Transverse colon (tissue), 4 donors: ENCODE measurements around the gene MYH7. TPM values are rescaled to one million over a fixed set of nuclear protein-coding genes. Genes with fewer than 3 reads are reported as not detected.
"Not testable (repeated sequence)": the region's sequence is repeated elsewhere in the genome, so short reads cannot be mapped to it uniquely, and the experiment has no call there.

Experiments used
- DNase-seq: peaks from one replicate; pipeline ENCODE4 v3.0.0-alpha.2; 2019
- H3K27ac ChIP-seq, 4 donors: fragments of 200-600 bp; sonication (generic); 2 replicates each; pipeline ENCODE4 v1.5.1; 2016 to 2018; ENCODE audit warnings: inconsistent platforms in 4 of 4
- H3K27me3 ChIP-seq: fragments of 200-600 bp; sonication (generic); 2 replicates; pipeline ENCODE4 v1.5.1; 2017; ENCODE audit warnings: inconsistent platforms
- H3K36me3 ChIP-seq, 4 donors: fragments of 200-600 bp; sonication (generic); 2 replicates each; pipeline ENCODE4 v1.5.1; 2017 to 2019; ENCODE audit warnings: inconsistent platforms in 4 of 4
- H3K4me1 ChIP-seq, 4 donors: fragments of 200-600 bp; sonication (generic); 2 replicates each; pipeline ENCODE4 v1.5.1; 2017 to 2020; ENCODE audit warnings: inconsistent platforms in 4 of 4
- H3K4me3 ChIP-seq, 4 donors: fragments of 200-600 bp; sonication (generic); 1 replicate in 1 of 4; 2 replicates in 3 of 4; pipeline versions ENCODE4 v1.5.1 to v1.6.1; 2017 to 2019; ENCODE audit warnings: inconsistent platforms in 4 of 4
- H3K9me3 ChIP-seq, 2 donors: fragments of 200-600 bp; sonication (generic); 2 replicates each; pipeline ENCODE4 v1.5.1; 2017 to 2019; ENCODE audit warnings: inconsistent platforms in 2 of 2
- EP300 ChIP-seq: sonication (generic); formaldehyde crosslinking; IDR thresholded peaks from one replicate; pipeline ENCODE4 v1.6.1; 2017; ENCODE audit warnings: antibody characterized with exemption, low read depth
- POLR2A ChIP-seq: fragments of 450-650 bp; IDR thresholded peaks from one replicate; pipeline ENCODE4 v1.6.1; 2016; ENCODE audit warnings: antibody characterized with exemption, mild to moderate bottlenecking, moderate library complexity
- POLR2AphosphoS5 ChIP-seq, 3 donors: sonication (generic); formaldehyde crosslinking; IDR thresholded peaks; one replicate each; pipeline ENCODE4 v1.6.1; 2016; ENCODE audit warnings: antibody characterized with exemption in 3 of 3
- WGBS, 2 donors: methylation state at CpG; one replicate each; pipeline ENCODE4 v1.1.5; 2018; ENCODE audit warnings: low coverage in 1 of 2; 5-methylcytosine and 5-hydroxymethylcytosine counted together
- in situ Hi-C, 4 donors: fragments of 200-750 bp; cut with MboI; loops; one replicate each; pipeline versions ENCODE4 v1.15.0 to v1.15.1; 2017; ENCODE audit warnings: low sequenced_read_pairs in 3 of 4, low pct_ligation_motif_present in 1 of 4, low pct_unique_long_range_greater_than_20kb in 1 of 4
- intact Hi-C: fragments of 100-400 bp; cut with DNase I; formaldehyde crosslinking; loops from one replicate; pipeline ENCODE4 v1.15.1; 2023; ENCODE audit warnings: low total_unique reads
- total RNA-seq, 4 donors: library from RNA; depleted of rRNA; stranded (reverse); fragments of >200 nt; gene quantifications; one replicate each; pipeline ENCODE4 v1.1.0, GENCODE V29; 2016
- TF ChIP-seq, protein P1 (sequence below), 5 experiments: fragments of 200-600 bp in 3 of 5; fragments of 450-650 bp in 2 of 5; sonication (generic) in 3 of 5; IDR thresholded peaks; 1 replicate in 2 of 5; 2 replicates in 3 of 5; pipeline ENCODE4 v1.5.1; 2016 to 2017; ENCODE audit warnings: antibody characterized with exemption in 5 of 5, inconsistent platforms in 3 of 5, mild to moderate bottlenecking in 2 of 5, moderate library complexity in 1 of 5

Gene MYH7
- total RNA-seq, 4 donors from 2014 or later = 0.64 to 2.9 TPM; not detected in 2

DNA sequence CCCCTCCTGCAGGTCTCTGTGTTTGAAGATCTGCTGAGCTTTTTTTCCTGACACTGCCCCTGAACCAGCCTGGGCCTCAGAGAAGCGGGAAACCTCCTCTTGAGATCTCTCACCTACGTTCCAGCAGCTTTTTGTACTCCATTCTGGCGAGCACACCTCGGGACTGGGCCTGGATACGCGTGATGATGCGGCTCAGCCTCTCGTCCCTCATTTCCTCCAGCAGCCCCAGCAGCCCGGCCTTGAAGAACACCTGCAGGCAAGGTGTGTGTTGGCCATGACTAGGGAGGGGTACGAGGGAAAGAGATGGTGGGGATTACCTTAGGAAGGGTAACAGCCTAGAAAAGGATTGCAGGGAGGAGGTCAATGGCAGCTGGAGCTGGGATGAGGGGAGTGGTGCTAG, 10.3 kb downstream of the MYH7 start:
- Histone ChIP-seq H3K4me3 (no peak overlapping the region), H3K36me3 (no peaks in the 10 kb centered on the region), H3K9me3 (no peaks in the 10 kb centered on the region), H3K27ac (no peak overlapping the region), H3K27me3 (no peaks in the 10 kb centered on the region), H3K4me1 (no peaks in the 10 kb centered on the region)
- in situ Hi-C loops (no loop called here), intact Hi-C loops (no loop called here)
- TF ChIP-seq EP300 (no peak), POLR2A (no peak), POLR2AphosphoS5 (IDR thresholded peaks at IDR 0.05) (no peak)
- TF ChIP-seq, protein P1, sequence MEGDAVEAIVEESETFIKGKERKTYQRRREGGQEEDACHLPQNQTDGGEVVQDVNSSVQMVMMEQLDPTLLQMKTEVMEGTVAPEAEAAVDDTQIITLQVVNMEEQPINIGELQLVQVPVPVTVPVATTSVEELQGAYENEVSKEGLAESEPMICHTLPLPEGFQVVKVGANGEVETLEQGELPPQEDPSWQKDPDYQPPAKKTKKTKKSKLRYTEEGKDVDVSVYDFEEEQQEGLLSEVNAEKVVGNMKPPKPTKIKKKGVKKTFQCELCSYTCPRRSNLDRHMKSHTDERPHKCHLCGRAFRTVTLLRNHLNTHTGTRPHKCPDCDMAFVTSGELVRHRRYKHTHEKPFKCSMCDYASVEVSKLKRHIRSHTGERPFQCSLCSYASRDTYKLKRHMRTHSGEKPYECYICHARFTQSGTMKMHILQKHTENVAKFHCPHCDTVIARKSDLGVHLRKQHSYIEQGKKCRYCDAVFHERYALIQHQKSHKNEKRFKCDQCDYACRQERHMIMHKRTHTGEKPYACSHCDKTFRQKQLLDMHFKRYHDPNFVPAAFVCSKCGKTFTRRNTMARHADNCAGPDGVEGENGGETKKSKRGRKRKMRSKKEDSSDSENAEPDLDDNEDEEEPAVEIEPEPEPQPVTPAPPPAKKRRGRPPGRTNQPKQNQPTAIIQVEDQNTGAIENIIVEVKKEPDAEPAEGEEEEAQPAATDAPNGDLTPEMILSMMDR (IDR thresholded peaks at IDR 0.05) = no peak
- WGBS, 2 donors = 84% methylated on average over 10 of the region's 10 CpGs; no CpG with 5 or more reads in 1 of the 2 donors
- DNase-seq = no peak

DNA sequence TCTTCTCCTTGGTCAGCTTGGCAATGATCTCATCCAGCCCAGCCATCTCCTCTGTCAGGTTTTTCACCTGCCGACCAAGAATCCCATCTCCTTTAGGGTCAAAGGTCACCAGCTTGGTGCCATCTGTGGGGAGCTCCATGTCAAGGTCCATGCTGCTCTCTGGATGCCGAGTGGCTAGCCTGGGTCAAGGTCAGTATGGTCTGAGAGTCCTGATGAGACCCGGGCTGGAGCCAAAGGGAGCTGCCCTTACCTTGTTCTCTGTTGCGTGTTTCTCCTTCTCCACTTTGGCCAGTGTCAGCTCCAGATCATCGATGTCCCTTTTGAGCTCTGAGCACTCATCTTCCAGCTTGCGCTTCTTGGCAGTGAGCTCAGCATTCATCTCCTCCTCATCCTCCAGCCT, 11.8 kb downstream of the MYH7 start:
- intact Hi-C loops = no loop called here
- H3K4me3 ChIP-seq = no peak overlapping the region
- in situ Hi-C loops = no loop called here
- no peaks in the 10 kb centered on the region for H3K9me3 ChIP-seq
- no peaks in the 10 kb centered on the region for H3K27me3 ChIP-seq
- no peaks in the 10 kb centered on the region for H3K4me1 ChIP-seq
- no peaks in the 10 kb centered on the region for H3K36me3 ChIP-seq
- no peak overlapping the region for H3K27ac ChIP-seq
- no peak for TF ChIP-seq POLR2A
- TF ChIP-seq POLR2AphosphoS5 (IDR thresholded peaks at IDR 0.05) = no peak
- TF ChIP-seq EP300 = no peak
- TF ChIP-seq, protein P1 (IDR thresholded peaks at IDR 0.05) = no peak
- 84 to 100% methylated on average over 3 to 6 of the region's 6 CpGs for WGBS, 2 donors
- DNase-seq = no peak

DNA sequence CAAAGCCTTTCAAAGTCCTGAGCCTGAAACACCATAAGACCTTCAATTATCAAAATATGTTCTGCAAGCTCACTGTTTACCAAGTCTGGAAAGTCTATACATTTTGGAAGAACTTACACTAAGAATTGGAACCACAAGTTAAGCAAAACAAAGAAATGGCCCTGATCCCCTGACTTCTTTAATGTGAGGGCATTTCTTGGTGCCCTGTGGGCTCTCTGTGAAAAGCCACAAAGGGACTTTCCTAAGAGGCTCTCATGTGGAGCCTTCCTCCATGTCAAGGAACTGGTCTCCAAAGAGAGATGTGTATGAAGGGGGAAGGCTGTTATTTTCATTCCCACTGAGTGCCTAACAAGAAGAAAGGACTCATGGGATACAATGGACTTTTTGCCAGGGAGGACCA, 13.9 kb downstream of the MYH7 start:
- no peak overlapping the region for H3K27ac ChIP-seq
- DNase-seq = no peak
- no peaks in the 10 kb centered on the region for H3K27me3 ChIP-seq
- intact Hi-C loops = no loop called here
- in situ Hi-C loops = no loop called here
- H3K9me3 ChIP-seq = no peaks in the 10 kb centered on the region
- H3K36me3 ChIP-seq = no peaks in the 10 kb centered on the region
- H3K4me1 ChIP-seq = no peaks in the 10 kb centered on the region
- no peak overlapping the region for H3K4me3 ChIP-seq
- TF ChIP-seq POLR2A (no peak), EP300 (no peak), POLR2AphosphoS5 (IDR thresholded peaks at IDR 0.05) (no peak)
- TF ChIP-seq, protein P1 (IDR thresholded peaks at IDR 0.05) = no peak

DNA sequence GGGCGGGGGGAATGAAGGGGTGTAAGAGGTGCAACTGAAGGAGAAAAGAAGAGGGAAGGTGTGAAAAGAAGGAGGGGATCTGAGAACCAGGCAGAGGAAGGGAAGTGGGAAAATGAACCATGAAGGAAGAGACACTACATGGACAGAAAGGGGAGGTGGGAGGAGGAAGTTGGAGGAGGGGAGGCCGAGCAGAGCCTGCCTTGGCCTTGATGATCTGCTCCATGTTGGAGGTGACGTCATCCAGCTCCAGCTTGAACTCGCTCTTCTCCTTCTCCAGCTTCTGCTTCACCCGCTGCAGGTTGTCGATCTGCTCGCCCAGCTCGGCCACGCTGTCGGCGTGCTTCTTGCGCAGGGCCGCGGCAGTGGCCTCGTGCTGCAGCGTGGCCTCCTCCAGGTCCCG, 15.8 kb downstream of the MYH7 start:
- WGBS, 2 donors = 70% methylated on average over 1 to 4 of the region's 17 CpGs
- H3K4me1 ChIP-seq, DNase-seq, H3K27ac ChIP-seq, H3K4me3 ChIP-seq, H3K36me3 ChIP-seq, H3K9me3 ChIP-seq, in situ Hi-C loops, H3K27me3 ChIP-seq, intact Hi-C loops: not testable (repeated sequence)

DNA sequence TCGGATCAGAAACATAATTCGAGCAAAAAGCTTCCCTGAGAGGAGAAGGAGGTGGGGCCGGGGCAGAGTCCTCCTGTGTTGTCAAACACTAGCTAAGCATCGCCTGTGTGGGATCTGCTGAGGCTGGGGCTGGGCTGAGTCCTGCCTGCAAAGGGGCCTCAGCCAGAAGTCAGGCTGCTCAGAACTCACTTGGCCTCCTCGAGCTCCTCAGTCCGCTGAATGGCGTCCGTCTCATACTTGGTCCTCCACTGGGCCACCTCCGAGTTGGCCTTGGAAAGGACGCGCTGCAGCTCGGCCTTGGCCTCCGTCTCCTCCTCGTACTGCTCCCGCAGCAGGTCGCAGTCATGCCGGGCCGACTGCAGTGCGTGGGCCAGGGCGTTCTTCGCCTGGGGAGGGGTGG, 17.4 kb downstream of the MYH7 start:
- H3K27ac ChIP-seq = no peak overlapping the region
- in situ Hi-C loops = no loop called here
- no peaks in the 10 kb centered on the region for H3K36me3 ChIP-seq
- no peaks in the 10 kb centered on the region for H3K4me1 ChIP-seq
- intact Hi-C loops = no loop called here
- no peaks in the 10 kb centered on the region for H3K27me3 ChIP-seq
- WGBS, 2 donors = 89% methylated on average over 21 of the region's 21 CpGs; no CpG with 5 or more reads in 1 of the 2 donors
- H3K4me3 ChIP-seq = no peak overlapping the region
- H3K9me3 ChIP-seq = no peaks in the 10 kb centered on the region
- TF ChIP-seq, protein P1 (IDR thresholded peaks at IDR 0.05) = no peak
- no peak for TF ChIP-seq EP300
- no peak for TF ChIP-seq POLR2A
- TF ChIP-seq POLR2AphosphoS5 (IDR thresholded peaks at IDR 0.05) = no peak
- DNase-seq = no peak

DNA sequence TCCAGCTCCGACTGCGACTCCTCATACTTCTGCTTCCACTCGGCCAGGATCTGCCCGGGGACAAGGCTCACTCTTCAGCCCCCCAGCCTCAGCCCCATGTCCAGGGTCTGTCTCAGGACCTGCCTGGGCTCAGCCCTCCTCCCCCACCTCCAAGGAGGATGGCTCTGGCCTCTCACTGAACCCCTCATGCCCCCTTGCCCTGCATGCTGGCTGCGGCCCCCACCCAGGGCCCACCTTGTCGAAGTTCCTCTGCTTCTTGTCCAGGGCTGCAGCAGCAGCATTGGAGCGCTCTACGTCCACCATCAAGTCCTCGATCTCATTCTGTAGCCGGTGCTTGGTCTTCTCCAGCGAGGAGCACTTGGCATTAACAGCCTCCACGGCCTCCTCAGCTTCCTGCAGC, 18.2 kb downstream of the MYH7 start:
- intact Hi-C loops, H3K4me1 ChIP-seq: not testable (repeated sequence)

More for the DNA sequence above, 18.2 kb downstream of the MYH7 start:
- DNase-seq, H3K9me3 ChIP-seq, H3K36me3 ChIP-seq, in situ Hi-C loops, H3K4me3 ChIP-seq, H3K27ac ChIP-seq, H3K27me3 ChIP-seq: not testable (repeated sequence)
- WGBS, 2 donors = 81% methylated on average over 12 of the region's 12 CpGs; no CpG with 5 or more reads in 1 of the 2 donors
